Activated CD4-positive, alpha-beta T cell treated with anti-CD3 and anti-CD28 coated beads, Interleukin-2, amount 10 ng/mL, durations not matched to agents 24 days and 14 days (primary cell): Measurements from ENCODE around the gene C7orf33. TPM values are rescaled to one million over a fixed set of nuclear protein-coding genes. Genes with fewer than 3 reads are reported as not detected.
"Not testable (repeated sequence)": the region's sequence is repeated elsewhere in the genome, so short reads cannot be mapped to it uniquely, and the experiment has no call there.

ENCODE experiments used
- DNase-seq: peaks from one replicate; pipeline ENCODE4 v3.0.0; 2022
- H3K27ac Mint-ChIP-seq: one replicate; pipeline ENCODE4 v1.8.0; 2022; ENCODE audit warnings: mild to moderate bottlenecking, mixed read lengths
- H3K27me3 Mint-ChIP-seq: one replicate; pipeline ENCODE4 v1.8.0; 2022; ENCODE audit warnings: mixed read lengths
- H3K36me3 Mint-ChIP-seq: one replicate; pipeline ENCODE4 v1.8.0; 2022; ENCODE audit warnings: low read depth, mild to moderate bottlenecking, mixed read lengths
- H3K4me1 Mint-ChIP-seq: one replicate; pipeline ENCODE4 v1.8.0; 2021; ENCODE audit warnings: mixed read lengths
- H3K4me3 Mint-ChIP-seq: one replicate; pipeline ENCODE4 v1.8.0; 2022; ENCODE audit warnings: mild to moderate bottlenecking, moderate library complexity, mixed read lengths
- H3K9me3 Mint-ChIP-seq: one replicate; pipeline ENCODE4 v1.8.0; 2021; ENCODE audit warnings: mixed read lengths
- intact Hi-C: fragments of 100-400 bp; cut with micrococcal nuclease; formaldehyde crosslinking; loops from one replicate; pipeline ENCODE4 v1.15.1; 2023
- total RNA-seq: library from RNA; stranded (reverse); gene quantifications from 2 replicates; pipeline ENCODE4 v1.2.3, GENCODE V29; 2022

Gene C7orf33
- total RNA-seq, 1 donor from 2014 or later, result not detected

DNA sequence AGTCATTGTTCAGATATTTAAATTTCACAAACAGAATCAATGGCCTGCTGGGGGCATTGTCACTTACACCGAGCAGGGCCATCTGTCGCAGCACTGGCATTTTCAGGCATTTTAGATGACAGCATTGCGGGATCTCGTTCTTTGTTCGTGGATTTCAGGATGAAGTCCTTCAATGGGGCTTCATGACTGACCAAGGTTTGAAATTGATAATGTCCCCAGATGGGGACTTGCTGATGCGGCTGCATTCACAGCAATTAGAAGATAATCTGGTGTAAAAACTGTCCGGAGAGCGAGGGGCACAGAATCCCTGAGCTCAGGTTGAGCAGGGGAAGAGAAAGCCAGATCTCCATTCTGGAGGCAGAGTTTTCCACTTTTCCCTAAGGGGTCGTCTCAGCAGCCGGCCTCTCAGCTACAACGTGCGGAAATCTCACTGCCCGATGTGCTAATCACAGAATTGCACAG, 1.9 kb upstream of the C7orf33 start:
- intact Hi-C loops, result no loop called here
- no peak overlapping the region for H3K27ac Mint-ChIP-seq
- H3K36me3 Mint-ChIP-seq, result no peaks in the 10 kb centered on the region
- H3K4me3 Mint-ChIP-seq, result no peak overlapping the region
- no peaks in the 10 kb centered on the region for H3K9me3 Mint-ChIP-seq
- peaks cover 22% of the 10 kb centered on the region for H3K27me3 Mint-ChIP-seq
- DNase-seq, result no peak
- H3K4me1 Mint-ChIP-seq, result peaks cover 14% of the 10 kb centered on the region

DNA sequence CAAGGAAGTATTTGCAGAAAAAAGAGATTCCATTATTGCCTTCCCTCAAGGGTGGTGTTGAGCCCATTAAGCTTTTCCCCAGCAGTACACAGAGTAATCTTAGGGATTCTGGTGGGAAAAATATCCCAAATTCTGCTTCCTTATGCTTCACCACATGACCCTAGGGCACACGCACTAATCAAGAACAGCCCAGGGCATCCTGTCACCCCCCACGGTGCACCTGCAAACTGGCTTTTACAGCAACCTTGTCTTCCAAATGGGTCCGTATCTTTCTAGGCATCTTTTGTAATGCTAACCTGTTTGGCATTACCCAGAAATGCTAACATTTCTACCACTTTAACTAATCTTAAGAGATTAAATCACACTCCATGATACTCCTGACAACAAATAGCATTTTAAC, 926 bp upstream of the C7orf33 start:
- Mint-ChIP-seq H3K27ac (no peak overlapping the region), H3K36me3 (no peaks in the 10 kb centered on the region)
- intact Hi-C loops, result no loop called here

DNA sequence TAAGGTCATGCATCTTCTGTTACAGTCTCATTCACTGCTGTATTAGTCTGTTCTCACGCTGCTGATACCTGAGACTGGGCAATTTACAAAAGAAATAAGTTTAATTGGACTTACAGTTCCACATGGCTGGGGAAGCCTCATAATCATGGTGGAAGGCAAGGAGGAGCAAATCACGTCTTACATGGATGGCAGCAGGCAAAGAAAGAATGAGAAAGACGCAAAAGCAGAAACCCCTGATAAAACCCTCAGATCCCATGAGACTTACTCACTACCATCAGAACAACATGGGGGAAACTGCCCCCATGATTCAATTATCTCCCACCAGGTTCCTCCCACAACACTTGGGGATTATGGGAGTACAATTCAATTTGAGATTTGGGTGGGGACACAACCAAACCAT, 5.8 kb downstream of the C7orf33 start:
- H3K36me3 Mint-ChIP-seq, intact Hi-C loops, H3K27me3 Mint-ChIP-seq, H3K27ac Mint-ChIP-seq, H3K4me3 Mint-ChIP-seq, H3K4me1 Mint-ChIP-seq, DNase-seq, H3K9me3 Mint-ChIP-seq: not testable (repeated sequence)

More for the DNA sequence above, 926 bp upstream of the C7orf33 start:
- peaks cover 25% of the 10 kb centered on the region for H3K27me3 Mint-ChIP-seq
- H3K4me1 Mint-ChIP-seq, result peaks cover 6% of the 10 kb centered on the region
- no peak for DNase-seq
- H3K9me3 Mint-ChIP-seq, result no peaks in the 10 kb centered on the region
- H3K4me3 Mint-ChIP-seq, result no peak overlapping the region

DNA sequence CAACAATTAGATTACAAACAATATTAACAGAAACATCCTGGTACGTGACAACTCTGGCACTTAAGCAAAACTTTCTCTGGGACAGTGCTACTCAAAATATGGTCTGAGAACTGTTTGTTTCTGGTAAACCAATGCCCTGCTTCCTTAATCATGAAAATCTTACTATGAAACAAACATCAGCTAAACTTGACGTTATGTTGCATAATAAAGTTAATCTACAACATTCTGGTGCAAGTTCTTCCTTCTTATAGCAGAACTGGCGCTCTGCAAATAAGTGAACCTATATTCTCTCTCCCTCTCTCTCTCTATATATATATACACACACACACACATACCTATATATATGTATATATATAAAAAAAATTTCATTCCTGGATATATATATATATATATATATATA, 7.8 kb downstream of the C7orf33 start:
- DNase-seq, result no peak
- no peaks in the 10 kb centered on the region for H3K36me3 Mint-ChIP-seq
- H3K27ac Mint-ChIP-seq, result no peak overlapping the region
- H3K4me1 Mint-ChIP-seq, result no peaks in the 10 kb centered on the region
- H3K27me3 Mint-ChIP-seq, result peaks cover 8% of the 10 kb centered on the region
- intact Hi-C loops, result no loop called here
- no peak overlapping the region for H3K4me3 Mint-ChIP-seq
- H3K9me3 Mint-ChIP-seq, result peaks cover under 1% of the 10 kb centered on the region

DNA sequence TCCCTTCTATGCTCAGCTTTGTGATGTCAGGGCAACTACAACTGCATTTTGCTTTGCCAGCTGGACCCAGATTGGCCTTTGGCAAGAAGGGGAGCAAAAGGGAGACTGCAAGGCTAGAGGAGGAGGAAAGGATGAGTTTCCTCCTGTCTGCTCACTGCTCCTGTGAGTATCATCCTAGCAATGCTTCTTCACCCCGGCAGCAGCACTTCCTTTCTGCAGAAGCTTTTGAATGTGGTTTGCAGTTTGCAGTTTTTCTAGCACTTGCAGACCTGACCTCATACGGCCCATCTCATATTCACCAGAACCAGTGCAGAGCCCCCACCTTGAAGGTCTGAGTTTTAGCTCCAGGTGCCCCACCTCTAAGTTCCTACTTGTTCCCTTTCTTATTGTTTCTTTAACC, 14.8 kb downstream of the C7orf33 start:
- peaks cover 8% of the 10 kb centered on the region for H3K36me3 Mint-ChIP-seq
- no peaks in the 10 kb centered on the region for H3K4me1 Mint-ChIP-seq
- H3K4me3 Mint-ChIP-seq, result no peak overlapping the region
- DNase-seq, result no peak
- H3K27me3 Mint-ChIP-seq, result peaks cover 18% of the 10 kb centered on the region
- H3K27ac Mint-ChIP-seq, result no peak overlapping the region
- peaks cover 22% of the 10 kb centered on the region for H3K9me3 Mint-ChIP-seq
- intact Hi-C loops, result no loop called here

DNA sequence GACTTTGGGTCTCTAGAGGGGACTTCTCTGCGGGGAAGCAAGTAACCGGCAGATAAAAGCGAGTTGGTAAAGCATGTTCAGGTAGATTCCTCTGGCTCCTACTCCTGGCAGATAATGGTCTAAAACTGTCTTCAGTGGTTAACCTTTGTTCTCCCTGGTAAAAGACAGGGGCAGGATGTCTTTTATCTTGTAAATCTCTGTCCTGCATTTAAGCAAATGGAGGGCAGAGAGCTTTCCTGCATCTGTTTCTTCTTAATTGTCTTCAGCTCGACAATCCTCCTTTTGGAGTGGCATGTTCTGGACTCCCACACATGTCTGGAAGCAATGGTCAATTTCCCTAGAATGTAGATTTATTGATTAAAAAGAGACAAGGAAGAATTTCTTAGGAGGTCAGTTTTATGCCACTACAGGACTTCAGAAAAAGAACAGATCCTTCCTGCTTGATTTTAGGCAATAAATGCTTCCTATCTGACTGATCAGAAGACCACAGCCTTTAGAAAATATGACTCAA, 16.6 kb downstream of the C7orf33 start:
- Mint-ChIP-seq H3K4me1 (no peaks in the 10 kb centered on the region), H3K36me3 (peaks cover 8% of the 10 kb centered on the region), H3K27ac (no peak overlapping the region), H3K9me3 (peaks cover 22% of the 10 kb centered on the region), H3K27me3 (peaks cover 21% of the 10 kb centered on the region), H3K4me3 (no peak overlapping the region)
- intact Hi-C loops, result no loop called here
- no peak for DNase-seq

DNA sequence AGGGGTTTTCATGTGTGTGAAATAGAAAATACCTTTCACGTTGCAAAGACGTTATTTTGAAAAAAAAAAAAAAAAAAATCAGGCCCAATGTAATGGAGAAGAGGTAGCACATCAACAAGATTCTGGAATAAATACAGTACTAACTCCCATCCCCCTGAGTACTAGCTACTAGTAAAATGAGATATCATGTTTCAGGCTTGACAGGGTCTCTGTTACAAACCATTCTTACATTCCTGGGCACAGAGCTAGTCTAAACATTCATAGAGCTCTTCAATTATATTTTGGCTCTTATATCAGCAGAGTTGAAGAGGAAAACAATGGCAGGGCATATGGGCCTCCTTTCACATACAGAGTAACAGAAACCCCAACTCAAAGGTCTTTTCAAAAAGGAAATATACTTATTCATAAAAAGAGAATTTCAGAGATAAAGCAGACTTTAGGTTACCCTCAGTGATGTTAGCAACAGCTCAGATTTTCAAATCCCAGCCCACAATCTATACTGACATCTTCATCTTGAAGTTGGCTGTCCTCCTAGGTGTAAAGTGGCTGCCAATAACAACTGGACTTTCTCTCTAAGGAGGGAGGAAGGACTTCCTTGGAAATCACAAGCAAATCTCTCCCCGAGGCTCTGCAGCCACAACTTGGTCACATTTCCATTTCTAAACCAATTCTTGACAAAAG, 18.6 kb downstream of the C7orf33 start:
- peaks cover 25% of the 10 kb centered on the region for H3K27me3 Mint-ChIP-seq
- H3K36me3 Mint-ChIP-seq, result peaks cover 6% of the 10 kb centered on the region
- peaks cover 16% of the 10 kb centered on the region for H3K9me3 Mint-ChIP-seq
- DNase-seq, result no peak
- H3K27ac Mint-ChIP-seq, result no peak overlapping the region
- no peak overlapping the region for H3K4me3 Mint-ChIP-seq
- intact Hi-C loops, result no loop called here
- no peaks in the 10 kb centered on the region for H3K4me1 Mint-ChIP-seq

DNA sequence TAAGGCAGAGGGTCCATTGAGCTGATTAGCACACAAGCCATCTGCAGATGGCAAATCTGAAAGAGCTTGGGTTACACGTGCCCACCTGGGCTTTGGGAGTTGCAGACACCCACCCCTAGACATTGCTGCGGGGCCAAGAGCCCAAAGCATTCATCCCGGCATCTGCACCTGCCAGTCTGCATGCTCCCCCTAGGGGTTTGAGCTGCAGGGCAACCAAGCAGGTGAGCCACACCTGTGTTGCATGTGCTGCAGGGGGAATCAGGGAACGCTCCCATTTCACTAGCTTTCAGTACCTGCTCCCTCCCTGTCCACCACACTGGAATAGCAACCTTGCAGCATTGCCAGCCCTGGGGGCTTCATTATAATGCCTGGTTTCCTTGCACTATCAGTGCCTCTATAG, 21.1 kb downstream of the C7orf33 start:
- intact Hi-C loops, result no loop called here
- Mint-ChIP-seq H3K9me3 (no peaks in the 10 kb centered on the region), H3K27ac (no peak overlapping the region), H3K36me3 (no peaks in the 10 kb centered on the region), H3K4me1 (no peaks in the 10 kb centered on the region), H3K27me3 (peaks cover 24% of the 10 kb centered on the region), H3K4me3 (no peak overlapping the region)
- DNase-seq, result no peak

DNA sequence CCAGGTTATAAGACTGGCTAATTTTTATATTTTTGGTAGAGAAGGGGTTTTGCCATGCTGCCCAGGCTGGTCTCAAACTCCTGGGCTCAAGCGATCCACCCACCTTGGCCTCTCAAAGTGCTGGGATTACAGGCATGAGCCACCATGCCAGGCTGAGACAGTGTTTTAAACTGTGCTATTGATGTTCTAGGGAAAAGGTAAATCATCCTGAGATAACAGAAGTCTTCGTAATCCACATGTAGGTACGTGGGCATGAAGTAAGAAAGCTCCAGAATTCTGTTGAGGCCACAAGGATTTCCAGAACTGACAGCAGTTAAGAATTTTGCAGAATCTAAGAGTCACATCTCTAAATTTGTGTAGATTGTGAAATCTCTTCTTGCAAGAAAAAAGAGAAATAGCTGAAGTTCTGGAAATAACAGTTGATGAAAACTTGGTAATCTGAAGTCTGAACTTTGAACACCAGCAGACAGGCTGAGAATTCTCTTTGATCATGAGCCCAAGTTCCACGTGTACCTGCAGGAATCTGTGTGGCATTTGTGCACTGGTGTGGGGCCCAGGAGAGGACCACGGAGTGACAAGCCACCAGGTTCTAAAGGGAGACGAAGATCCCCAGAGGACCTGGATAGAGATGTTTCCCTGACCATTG, 24.6 kb downstream of the C7orf33 start:
- H3K27me3 Mint-ChIP-seq, result peaks cover 19% of the 10 kb centered on the region
- H3K4me3 Mint-ChIP-seq, result no peak overlapping the region
- no peaks in the 10 kb centered on the region for H3K4me1 Mint-ChIP-seq
- no peak overlapping the region for H3K27ac Mint-ChIP-seq
- no peaks in the 10 kb centered on the region for H3K36me3 Mint-ChIP-seq
- no peak for DNase-seq
- intact Hi-C loops, result no loop called here
- H3K9me3 Mint-ChIP-seq, result peaks cover 16% of the 10 kb centered on the region

DNA sequence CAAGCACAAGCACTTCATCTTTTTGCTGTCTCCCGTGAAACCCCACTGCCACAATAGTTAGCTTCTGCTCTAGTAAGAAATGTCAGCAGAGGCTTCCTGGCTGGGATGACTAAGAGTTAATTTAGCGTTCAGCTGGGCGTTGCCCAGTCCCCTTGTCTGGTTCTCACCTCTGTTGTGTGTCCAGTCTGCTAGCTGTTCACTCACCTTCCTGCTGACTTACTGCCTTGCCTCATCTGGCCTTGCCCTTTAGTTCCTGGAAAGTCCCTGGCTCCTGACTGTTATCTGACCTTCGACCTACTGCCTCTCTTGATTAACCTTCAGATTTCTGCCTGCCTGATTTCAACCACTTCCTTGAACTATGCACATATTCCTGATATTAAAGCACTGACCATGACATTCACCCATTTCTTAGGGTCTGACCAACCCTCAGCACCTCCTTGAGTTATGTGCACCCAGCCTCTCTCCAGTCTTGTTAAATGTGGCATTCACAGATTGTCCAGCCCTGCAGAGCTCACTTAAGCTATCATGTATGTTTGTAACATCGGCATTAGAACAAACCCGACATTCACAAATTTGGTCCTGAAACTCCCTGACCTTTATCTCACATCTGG, 30.3 kb downstream of the C7orf33 start:
- peaks cover 14% of the 10 kb centered on the region for H3K4me1 Mint-ChIP-seq
- H3K27ac Mint-ChIP-seq, result no peak overlapping the region
- H3K36me3 Mint-ChIP-seq, result no peaks in the 10 kb centered on the region
- no peak for DNase-seq
- H3K4me3 Mint-ChIP-seq, result no peak overlapping the region
- H3K9me3 Mint-ChIP-seq, result peaks cover 20% of the 10 kb centered on the region
- peaks cover 9% of the 10 kb centered on the region for H3K27me3 Mint-ChIP-seq
- intact Hi-C loops, result no loop called here

DNA sequence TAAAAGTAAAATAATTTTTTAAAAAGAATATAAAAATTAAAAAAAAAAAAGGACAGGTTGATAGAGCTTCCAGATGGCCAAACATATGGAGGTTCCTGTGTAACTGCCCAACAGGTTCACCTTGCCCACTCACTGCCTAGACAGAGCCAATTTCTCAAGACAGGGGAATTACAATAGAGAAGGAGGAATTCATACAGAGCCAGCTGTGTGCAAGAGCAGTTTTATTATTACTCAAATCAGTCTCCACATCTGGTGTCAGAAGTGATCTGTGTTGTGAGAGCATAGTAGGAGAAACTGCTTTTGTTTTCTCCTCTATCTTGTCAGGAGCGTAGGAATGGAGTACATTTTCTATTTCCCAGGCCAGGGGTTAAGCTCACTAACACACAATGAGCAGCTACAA, 31.0 kb downstream of the C7orf33 start:
- Mint-ChIP-seq H3K9me3 (peaks cover 20% of the 10 kb centered on the region), H3K27ac (no peak overlapping the region), H3K4me3 (no peak overlapping the region), H3K27me3 (peaks cover 9% of the 10 kb centered on the region), H3K4me1 (peaks cover 14% of the 10 kb centered on the region), H3K36me3 (no peaks in the 10 kb centered on the region)
- intact Hi-C loops, result no loop called here
- DNase-seq, result no peak

DNA sequence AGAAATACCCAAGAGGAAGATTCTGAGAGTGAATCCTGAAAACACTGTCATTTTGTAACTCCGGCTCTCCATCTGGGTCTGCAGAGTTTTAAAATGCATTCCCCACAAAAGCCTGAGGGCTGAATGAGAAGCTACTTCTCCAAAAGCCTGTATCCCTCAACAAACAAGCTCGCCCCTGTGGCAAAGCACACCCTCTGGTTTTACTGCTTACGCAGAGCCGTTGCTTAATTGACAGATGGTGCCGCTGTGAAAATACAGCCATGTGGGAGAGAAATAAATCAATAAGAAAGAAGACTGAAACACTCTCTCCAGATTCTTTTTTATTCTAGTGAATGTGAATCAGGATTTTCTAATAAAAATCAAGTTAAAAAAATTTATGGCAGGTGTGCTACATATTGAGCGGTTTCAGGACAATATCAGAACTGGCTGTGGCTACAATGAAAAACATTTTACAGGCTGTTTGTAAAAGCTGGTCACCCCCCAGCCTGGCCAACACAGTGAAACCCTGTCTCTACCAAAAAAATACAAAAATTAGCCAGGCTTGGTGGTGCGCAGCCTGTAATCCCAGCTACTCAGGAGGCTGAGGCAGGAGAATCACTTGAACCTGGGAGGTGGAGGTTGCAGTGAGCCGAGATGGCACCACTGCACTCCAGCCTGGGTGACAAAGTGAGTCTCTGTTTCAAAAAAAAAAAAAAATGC, 32.5 kb downstream of the C7orf33 start:
- Mint-ChIP-seq H3K27ac (no peak overlapping the region), H3K4me1 (peaks cover 22% of the 10 kb centered on the region), H3K27me3 (peaks cover 9% of the 10 kb centered on the region), H3K9me3 (peaks cover 14% of the 10 kb centered on the region), H3K4me3 (no peak overlapping the region), H3K36me3 (no peaks in the 10 kb centered on the region)
- no peak for DNase-seq
- intact Hi-C loops, result no loop called here

DNA sequence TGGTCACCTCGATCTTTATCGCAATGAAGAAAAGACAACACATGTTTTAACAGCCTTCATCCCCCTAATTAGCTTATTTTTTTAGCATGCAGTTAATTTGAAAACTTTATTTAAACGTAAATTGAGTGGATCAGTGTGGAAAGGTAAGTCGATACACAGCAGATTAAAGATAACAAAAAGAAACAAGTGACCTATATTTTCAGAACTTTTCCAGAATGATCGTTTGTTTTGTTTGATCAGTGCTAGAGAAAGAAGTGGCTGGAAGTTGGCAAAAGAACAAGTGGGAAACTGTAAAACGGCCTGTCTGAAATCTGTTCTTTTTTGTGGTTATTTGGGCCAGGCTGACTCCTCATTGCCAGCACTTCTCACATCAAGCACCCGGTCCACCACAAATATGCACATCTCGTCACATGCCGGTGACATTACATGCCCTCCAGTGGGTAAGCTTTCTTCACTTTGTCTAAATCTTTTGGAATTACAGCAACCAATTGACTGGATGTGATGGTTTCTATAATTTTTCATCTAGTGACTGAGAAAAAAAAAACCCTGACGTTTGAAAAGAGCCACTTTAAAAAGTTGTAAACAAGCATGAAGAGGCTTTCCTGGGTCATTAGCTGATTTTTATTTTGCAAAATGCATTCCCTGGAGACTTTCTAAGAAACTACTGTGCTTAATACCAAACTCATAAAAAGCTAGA, 33.2 kb downstream of the C7orf33 start:
- intact Hi-C loops, result no loop called here
- Mint-ChIP-seq H3K36me3 (no peaks in the 10 kb centered on the region), H3K27me3 (peaks cover 9% of the 10 kb centered on the region), H3K9me3 (peaks cover 8% of the 10 kb centered on the region), H3K27ac (no peak overlapping the region), H3K4me3 (no peak overlapping the region), H3K4me1 (peaks cover 28% of the 10 kb centered on the region)
- no peak for DNase-seq
